Naive B cell (primary cell): ENCODE data around the gene PREX1. TPM values are rescaled to one million over a fixed set of nuclear protein-coding genes. Genes with fewer than 3 reads are reported as not detected.

Source experiments
- ATAC-seq, 2 donors: fragments of 150-1000 bp; cut with Tn5 transposase; 2 replicates each; pipeline ENCODE4 v1.10.0; 2021; ENCODE audit warnings: low read depth in 2 of 2, mild to moderate bottlenecking in 2 of 2, moderate library complexity in 2 of 2
- DNase-seq: peaks from one replicate; pipeline ENCODE4 v3.0.0; 2022
- H3K27ac Mint-ChIP-seq, 6 donors: one replicate each; pipeline ENCODE4 v1.8.0; 2020 to 2022; ENCODE audit warnings: mild to moderate bottlenecking in 6 of 6, mixed read lengths in 6 of 6, moderate library complexity in 5 of 6, inconsistent platforms in 2 of 6
- H3K27me3 Mint-ChIP-seq, 3 donors: one replicate each; pipeline ENCODE4 v1.8.0; 2021 to 2022; ENCODE audit warnings: mixed read lengths in 3 of 3, mild to moderate bottlenecking in 1 of 3
- H3K36me3 Mint-ChIP-seq, 2 donors: one replicate each; pipeline ENCODE4 v1.8.0; 2020 to 2022; ENCODE audit warnings: mixed read lengths in 2 of 2, inconsistent platforms in 1 of 2, mild to moderate bottlenecking in 1 of 2
- H3K4me1 Mint-ChIP-seq, 3 donors: one replicate each; pipeline ENCODE4 v1.8.0; 2020 to 2022; ENCODE audit warnings: mixed read lengths in 3 of 3, inconsistent platforms in 1 of 3, mild to moderate bottlenecking in 1 of 3, moderate library complexity in 1 of 3
- H3K4me3 Mint-ChIP-seq, 8 donors: one replicate each; pipeline ENCODE4 v1.8.0; 2020 to 2022; ENCODE audit warnings: mild to moderate bottlenecking in 8 of 8, mixed read lengths in 8 of 8, moderate library complexity in 8 of 8, inconsistent platforms in 2 of 8
- H3K9me3 Mint-ChIP-seq, 7 donors: one replicate each; pipeline ENCODE4 v1.8.0; 2020 to 2022; ENCODE audit warnings: mixed read lengths in 7 of 7, mild to moderate bottlenecking in 5 of 7, inconsistent platforms in 2 of 7, moderate library complexity in 1 of 7
- polyA plus RNA-seq, 6 donors: library from polyadenylated mRNA; unstranded; fragments of 300-500 nt; fragmentation: Illumina TruSeq; gene quantifications; one replicate each; pipeline ENCODE4 v1.2.3, GENCODE V29; 2021; ENCODE audit warnings: low read depth in 6 of 6

Gene PREX1
- polyA plus RNA-seq, 6 donors from 2014 or later, result 13.3 to 37.5 (median 17.1) TPM

DNA sequence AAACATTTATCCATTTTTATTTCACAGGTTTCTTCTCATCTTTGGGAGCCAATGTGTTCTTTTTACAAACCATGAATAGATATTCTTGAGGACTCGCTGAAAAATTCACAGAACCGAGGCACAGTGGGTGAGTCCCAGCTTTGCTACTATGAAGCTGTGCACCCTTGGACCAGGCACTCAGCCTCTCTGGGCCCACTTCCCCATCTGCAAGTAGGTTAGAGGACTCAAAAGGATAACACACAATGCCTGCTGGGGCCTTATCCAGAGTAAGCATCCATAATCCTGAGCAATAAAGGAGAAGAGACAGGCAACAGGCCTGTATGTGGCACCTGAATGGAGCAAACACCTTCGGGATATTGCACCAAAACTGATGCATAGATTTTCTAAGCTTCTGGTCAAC, 153.3 kb downstream of the PREX1 start:
- peaks cover 41 to 45% of the 10 kb centered on the region in 2 donors for H3K36me3 Mint-ChIP-seq
- peaks cover 0 to 8% (median 4%) of the 10 kb centered on the region in 7 donors for H3K9me3 Mint-ChIP-seq
- H3K27ac Mint-ChIP-seq, result no peak overlapping the region
- DNase-seq, result no peak
- H3K4me3 Mint-ChIP-seq, result no peak overlapping the region
- H3K4me1 Mint-ChIP-seq, result peaks cover 0 to 23% (median 4%) of the 10 kb centered on the region in 3 donors
- H3K27me3 Mint-ChIP-seq, result no peaks in the 10 kb centered on the region
- ATAC-seq, result no peak

DNA sequence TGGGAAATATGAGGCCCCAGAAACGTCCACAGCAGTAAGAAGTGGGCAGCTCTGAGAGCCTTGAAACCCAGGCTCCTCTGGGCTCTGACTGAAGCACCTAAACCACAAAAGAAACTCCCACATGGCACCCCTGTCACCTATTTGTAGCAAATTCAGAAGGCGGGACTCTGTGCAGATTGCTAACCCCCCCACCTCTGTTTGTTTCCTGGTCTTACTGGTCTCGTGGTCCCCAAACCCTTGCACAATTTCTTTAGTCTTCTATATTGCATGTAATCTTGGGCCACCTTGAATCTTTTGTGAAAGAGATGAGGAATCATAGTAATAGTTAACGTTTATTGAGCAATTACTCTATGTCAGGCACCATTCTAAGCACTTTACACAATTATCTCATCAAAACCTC, 154.3 kb downstream of the PREX1 start:
- H3K27me3 Mint-ChIP-seq, result no peaks in the 10 kb centered on the region
- no peak overlapping the region for H3K4me3 Mint-ChIP-seq
- ATAC-seq, result no peak
- peaks cover 35 to 52% of the 10 kb centered on the region in 2 donors for H3K36me3 Mint-ChIP-seq
- H3K4me1 Mint-ChIP-seq, result peaks cover 3 to 20% (median 4%) of the 10 kb centered on the region in 3 donors
- peaks cover 0 to 8% (median 4%) of the 10 kb centered on the region in 7 donors for H3K9me3 Mint-ChIP-seq
- peak overlapping the region in 3 of 6 donors; percentile 21 to 81 (median 73) for H3K27ac Mint-ChIP-seq
- DNase-seq, result no peak

DNA sequence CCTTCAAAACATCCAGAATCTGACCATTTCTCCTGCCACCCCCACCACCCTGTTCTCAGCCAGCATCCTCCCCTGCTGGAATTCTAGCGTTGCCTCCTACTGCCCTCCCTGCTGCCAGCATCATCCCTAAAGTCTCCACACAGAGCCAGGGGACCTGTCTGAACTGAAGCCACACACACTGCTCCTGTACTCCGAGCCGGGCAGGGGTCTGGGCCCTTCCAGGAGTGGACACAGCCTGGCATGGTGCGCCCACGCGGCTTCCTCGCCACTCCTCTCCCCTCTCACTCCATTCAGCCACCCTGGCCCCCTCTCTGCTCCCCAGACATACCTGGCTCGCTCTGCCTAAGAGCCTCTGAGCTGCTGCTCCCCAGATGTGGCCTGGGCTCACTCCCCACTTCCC, 155.5 kb downstream of the PREX1 start:
- Mint-ChIP-seq H3K9me3 (peaks cover 0 to 8% (median 4%) of the 10 kb centered on the region in 7 donors), H3K4me1 (peaks cover 3 to 20% (median 4%) of the 10 kb centered on the region in 3 donors), H3K27ac (peak overlapping the region in 5 of 6 donors; percentile 46 to 84 (median 65)), H3K4me3 (peak overlapping the region in 1 of 8 donors; percentile 56), H3K36me3 (peaks cover 34 to 52% of the 10 kb centered on the region in 2 donors), H3K27me3 (no peaks in the 10 kb centered on the region)
- no peak for DNase-seq
- ATAC-seq, result no peak

DNA sequence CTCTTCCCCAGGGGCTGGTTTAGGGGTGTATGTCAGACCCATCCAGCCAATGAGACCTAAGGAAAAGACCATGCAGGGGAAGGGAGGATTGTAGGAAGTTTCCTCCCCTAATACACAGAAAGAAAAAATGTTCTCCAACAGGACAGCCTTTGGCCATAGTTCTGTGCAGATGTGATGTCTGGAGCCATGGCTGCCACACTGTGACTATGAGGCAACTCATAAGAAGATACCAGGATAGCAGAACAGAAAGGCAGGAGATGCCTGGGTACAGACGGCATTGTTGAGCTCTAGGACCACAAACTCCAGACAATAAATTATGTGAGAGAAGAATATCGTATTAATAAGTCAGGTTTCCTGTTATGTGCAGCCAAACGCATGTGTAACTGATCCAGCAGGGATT, 156.7 kb downstream of the PREX1 start:
- no peak overlapping the region for H3K27ac Mint-ChIP-seq
- peaks cover 34 to 52% of the 10 kb centered on the region in 2 donors for H3K36me3 Mint-ChIP-seq
- no peak overlapping the region for H3K4me3 Mint-ChIP-seq

DNA sequence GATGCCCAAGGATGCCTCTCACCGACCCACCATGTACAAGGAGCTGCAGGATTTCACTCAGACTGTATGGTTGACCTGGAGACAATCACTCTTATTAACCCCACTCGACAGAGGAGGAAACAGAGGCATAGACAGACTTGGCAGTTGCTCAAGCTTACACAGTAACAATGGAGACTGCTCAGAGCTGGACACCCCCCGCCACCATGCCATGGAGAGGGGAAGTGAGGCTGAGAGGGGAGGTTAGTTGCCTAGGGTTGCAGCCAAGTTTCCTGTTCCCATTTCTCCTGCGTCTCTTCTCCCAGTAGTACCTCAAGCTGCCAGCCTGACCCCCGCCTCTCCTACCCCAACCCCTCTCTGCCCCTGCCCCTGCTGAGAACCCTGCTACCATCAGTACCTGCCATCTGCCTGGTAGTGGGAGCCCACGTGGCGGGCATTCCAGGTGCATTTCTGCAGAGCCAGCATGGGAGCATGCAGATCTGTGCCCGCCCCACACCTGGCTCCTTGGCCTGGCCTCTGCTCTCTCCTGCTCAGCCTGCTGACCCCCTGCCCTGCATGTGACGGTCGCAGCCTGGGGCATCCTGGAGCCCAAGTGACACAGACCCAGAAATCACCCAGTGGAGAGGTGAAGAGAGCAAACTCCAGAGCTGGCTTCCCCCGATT, 157.7 kb downstream of the PREX1 start:
- peaks cover 28 to 46% of the 10 kb centered on the region in 2 donors for H3K36me3 Mint-ChIP-seq
- DNase-seq, result no peak
- peak overlapping the region in 1 of 8 donors; percentile 20 for H3K4me3 Mint-ChIP-seq
- no peak for ATAC-seq
- H3K27ac Mint-ChIP-seq, result peak overlapping the region in 2 of 6 donors; percentile 54 to 72
- peaks cover 3 to 20% (median 4%) of the 10 kb centered on the region in 3 donors for H3K4me1 Mint-ChIP-seq
- H3K27me3 Mint-ChIP-seq, result no peaks in the 10 kb centered on the region
- peaks cover 0 to 8% (median 4%) of the 10 kb centered on the region in 7 donors for H3K9me3 Mint-ChIP-seq

More for the DNA sequence above, 156.7 kb downstream of the PREX1 start:
- no peak for DNase-seq
- H3K9me3 Mint-ChIP-seq, result peaks cover 0 to 8% (median 4%) of the 10 kb centered on the region in 7 donors
- ATAC-seq, result no peak
- peaks cover 3 to 20% (median 4%) of the 10 kb centered on the region in 3 donors for H3K4me1 Mint-ChIP-seq
- H3K27me3 Mint-ChIP-seq, result no peaks in the 10 kb centered on the region

DNA sequence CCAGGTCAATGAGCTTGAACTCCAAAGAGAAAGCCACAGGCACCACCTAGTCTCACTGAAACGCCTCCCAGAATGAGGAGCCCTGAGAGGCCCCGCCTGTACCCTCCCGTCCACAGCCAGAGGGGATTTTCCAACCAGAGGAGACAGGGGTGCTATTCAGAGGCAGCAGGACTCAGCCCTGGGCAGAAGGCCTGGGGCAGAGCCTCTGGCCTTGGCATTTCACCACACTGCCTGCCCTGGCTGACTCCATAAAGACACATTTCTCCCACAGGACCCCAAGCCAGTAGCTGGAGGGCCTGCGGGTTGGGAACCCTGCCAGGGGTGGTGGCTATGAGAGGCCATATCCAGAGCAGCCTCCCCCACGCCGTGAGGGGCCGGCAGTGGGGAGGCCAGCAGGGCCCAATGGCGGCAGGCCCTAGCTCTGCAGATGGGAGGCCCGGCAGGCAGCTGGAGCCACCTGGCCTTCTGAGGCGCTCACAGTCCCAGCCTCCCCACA, 159.3 kb downstream of the PREX1 start:
- Mint-ChIP-seq H3K9me3 (peaks cover 0 to 8% (median 4%) of the 10 kb centered on the region in 7 donors), H3K36me3 (peaks cover 24 to 46% of the 10 kb centered on the region in 2 donors), H3K4me3 (no peak overlapping the region), H3K4me1 (peaks cover 3 to 18% (median 4%) of the 10 kb centered on the region in 3 donors), H3K27ac (no peak overlapping the region), H3K27me3 (no peaks in the 10 kb centered on the region)
- DNase-seq (no peak), ATAC-seq (no peak)

DNA sequence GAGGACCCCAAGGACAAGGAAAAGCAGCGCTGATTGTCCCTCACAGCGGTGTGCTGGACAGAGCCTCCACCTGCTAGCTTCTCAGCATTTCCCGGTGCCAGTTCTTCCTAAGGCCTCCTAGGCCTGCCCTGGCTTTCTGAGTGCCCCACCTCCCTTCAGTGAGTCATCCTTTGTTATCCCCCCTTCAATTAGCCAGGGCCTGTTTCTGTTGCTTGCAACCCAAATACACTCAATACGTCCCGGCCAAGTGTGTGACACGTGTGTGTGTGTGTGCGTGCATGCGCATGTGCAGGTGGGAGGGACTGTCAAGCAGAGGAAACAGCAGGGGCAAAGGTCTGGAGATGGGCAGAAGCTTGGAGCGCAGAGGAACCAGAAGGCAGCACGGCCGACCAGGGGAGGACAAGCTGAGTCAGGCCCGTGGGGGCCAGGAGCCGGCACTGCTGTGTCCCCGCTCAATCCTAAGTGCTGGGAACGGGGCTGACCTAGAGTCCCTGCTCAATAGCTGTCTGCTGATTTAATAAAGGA, 159.8 kb downstream of the PREX1 start:
- Mint-ChIP-seq H3K36me3 (peaks cover 19 to 46% of the 10 kb centered on the region in 2 donors), H3K9me3 (peaks cover 0 to 8% (median 4%) of the 10 kb centered on the region in 7 donors), H3K4me1 (peaks cover 0 to 13% (median 3%) of the 10 kb centered on the region in 3 donors), H3K27me3 (no peaks in the 10 kb centered on the region), H3K27ac (peak overlapping the region in 1 of 6 donors; percentile 20), H3K4me3 (no peak overlapping the region)
- no peak for DNase-seq
- ATAC-seq, result no peak

DNA sequence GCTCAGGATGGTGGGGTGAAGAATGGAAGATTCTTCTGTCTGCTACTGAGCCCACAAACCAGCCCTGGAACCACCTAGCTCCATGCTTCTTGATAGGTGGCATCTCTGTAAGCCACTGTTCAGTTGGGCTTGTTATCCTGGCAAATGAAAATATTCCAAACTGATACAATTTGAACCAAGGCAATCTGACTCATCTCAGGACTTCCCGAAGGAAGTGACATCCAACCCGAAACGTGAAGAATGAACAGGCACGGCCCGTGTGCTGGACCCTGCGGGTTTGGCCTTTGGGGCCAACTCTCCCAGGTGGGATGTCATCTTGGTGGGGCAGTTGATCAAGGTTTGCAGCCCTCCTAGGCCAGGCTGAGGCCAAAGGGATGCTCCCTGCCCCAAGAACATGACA, 160.3 kb downstream of the PREX1 start:
- Mint-ChIP-seq H3K27ac (no peak overlapping the region), H3K27me3 (no peaks in the 10 kb centered on the region), H3K4me1 (peaks cover 0 to 9% (median 3%) of the 10 kb centered on the region in 3 donors), H3K9me3 (peaks cover 0 to 6% (median 3%) of the 10 kb centered on the region in 7 donors), H3K4me3 (no peak overlapping the region), H3K36me3 (peaks cover 16 to 46% of the 10 kb centered on the region in 2 donors)
- DNase-seq, result no peak
- ATAC-seq, result no peak

DNA sequence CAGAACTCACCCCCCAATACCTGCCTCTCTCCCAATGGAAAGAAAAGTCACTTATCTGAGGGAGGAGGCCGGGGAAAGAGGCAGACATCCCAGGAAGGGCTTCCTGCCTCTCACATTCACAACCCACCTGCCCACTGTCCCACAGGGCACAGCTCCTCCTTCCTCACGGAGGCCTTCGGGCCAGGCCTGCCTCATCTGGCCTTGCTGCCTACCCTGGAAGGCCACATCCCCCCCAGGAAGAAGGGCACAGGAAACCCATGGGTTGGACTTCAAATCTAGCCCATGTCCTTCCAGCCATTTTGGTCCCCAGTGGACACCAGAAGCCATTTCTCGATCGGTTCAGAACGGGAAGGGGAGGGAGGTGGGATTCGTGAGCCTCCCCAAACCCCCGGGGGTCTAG, 162.0 kb downstream of the PREX1 start:
- no peak for ATAC-seq
- Mint-ChIP-seq H3K4me3 (no peak overlapping the region), H3K27me3 (no peaks in the 10 kb centered on the region), H3K4me1 (peaks cover 0 to 4% (median 3%) of the 10 kb centered on the region in 3 donors), H3K9me3 (peaks cover 0 to 6% (median 0%) of the 10 kb centered on the region in 7 donors), H3K36me3 (peaks cover 6 to 32% of the 10 kb centered on the region in 2 donors), H3K27ac (peak overlapping the region in 1 of 6 donors; percentile 66)
- no peak for DNase-seq

DNA sequence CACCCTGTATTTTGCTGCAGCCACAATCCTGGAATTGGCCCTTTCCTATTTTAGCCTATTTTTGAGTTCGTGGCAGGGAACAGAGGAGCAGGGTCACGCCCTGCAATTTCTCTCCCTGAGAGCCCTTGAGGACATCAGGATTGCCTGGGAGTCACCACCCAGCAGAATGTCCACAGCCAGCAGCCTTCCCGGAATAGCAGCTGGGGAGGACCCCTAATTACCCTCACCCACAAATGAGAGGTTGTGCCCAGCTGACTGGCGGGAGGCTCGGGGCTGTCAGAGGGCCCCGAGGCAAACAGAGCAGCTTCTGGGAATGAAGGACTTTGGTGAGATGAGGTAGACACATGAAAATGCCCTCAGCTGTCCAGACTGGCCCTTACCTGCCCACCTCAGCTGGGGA, 165.1 kb downstream of the PREX1 start:
- peaks cover 20 to 49% of the 10 kb centered on the region in 2 donors for H3K36me3 Mint-ChIP-seq
- ATAC-seq (no peak), DNase-seq (no peak)
- H3K4me3 Mint-ChIP-seq, result no peak overlapping the region
- H3K27ac Mint-ChIP-seq, result peak overlapping the region in 3 of 6 donors; percentile 49 to 78 (median 63)
- H3K4me1 Mint-ChIP-seq, result peaks cover 8 to 11% (median 10%) of the 10 kb centered on the region in 3 donors
- peaks cover 0 to 4% (median 0%) of the 10 kb centered on the region in 7 donors for H3K9me3 Mint-ChIP-seq
- H3K27me3 Mint-ChIP-seq, result no peaks in the 10 kb centered on the region

DNA sequence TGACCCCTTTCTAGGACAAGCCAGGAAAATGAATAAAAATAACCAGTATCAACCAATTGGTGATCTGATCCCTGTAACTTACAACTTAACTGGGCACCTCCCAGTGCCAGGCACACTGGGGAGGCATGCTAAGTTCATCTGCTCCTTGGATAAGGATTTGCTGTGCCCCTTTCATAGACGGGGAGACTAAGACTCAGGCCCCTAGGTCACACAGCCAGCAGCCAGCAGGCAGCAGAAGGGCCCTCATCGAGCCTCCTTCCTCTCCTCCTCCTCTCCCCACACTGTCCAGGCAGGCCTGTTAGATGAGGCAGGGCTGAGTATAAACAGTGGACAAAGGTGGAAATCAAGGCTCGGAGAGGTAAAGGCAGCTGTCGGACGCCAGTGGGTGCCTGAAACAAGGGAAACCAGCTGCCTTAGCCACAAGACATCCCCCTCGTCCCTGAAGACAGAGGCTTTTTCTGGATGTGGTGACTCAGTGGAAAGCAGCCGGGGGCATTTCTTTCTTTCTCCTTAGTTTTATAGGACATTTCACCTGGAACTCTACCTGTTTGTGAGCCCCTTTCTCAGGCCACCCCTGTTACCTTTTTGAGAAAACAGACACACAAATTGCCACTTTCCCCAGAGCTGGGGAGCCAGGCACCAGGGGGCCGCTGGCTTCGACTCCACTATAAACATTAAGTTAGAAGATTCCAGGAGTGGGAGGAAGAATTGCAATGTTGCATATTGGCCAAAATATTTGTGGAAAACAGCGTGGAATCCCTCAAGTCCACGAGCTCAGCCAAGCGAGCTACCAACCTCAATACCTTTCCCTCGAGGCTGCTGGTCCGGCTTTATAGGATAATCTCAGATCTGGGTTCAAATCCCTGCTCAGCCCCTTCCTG, 166.0 kb downstream of the PREX1 start:
- Mint-ChIP-seq H3K27ac (peak overlapping the region in 3 of 6 donors; percentile 32 to 59 (median 44)), H3K9me3 (peaks cover 0 to 4% (median 0%) of the 10 kb centered on the region in 7 donors), H3K27me3 (no peaks in the 10 kb centered on the region), H3K4me1 (peaks cover 11 to 15% (median 13%) of the 10 kb centered on the region in 3 donors), H3K4me3 (peak overlapping the region in 2 of 8 donors; percentile 22 to 47), H3K36me3 (peaks cover 23 to 55% of the 10 kb centered on the region in 2 donors)
- no peak for ATAC-seq
- no peak for DNase-seq

DNA sequence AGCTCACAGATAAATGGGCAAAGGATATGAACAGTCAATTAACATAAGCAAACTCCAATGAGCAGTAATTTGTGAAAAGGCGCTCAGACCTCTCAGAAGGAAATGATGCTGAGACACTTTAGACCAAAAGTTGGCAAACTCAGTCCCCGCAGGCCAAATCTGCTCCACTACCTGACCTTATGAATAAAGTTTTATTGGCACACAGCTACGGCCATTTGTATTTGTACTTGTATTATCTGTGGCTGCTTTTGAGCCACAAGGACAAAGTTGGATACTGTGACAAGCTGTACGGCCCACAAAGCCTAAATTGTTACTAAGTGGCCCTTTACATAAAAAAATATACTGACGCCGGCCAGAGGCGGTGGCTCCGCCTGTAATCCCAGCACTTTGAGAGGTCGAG, 167.0 kb downstream of the PREX1 start:
- no peak for ATAC-seq
- peaks cover 27 to 65% of the 10 kb centered on the region in 2 donors for H3K36me3 Mint-ChIP-seq
- no peaks in the 10 kb centered on the region for H3K27me3 Mint-ChIP-seq
- H3K9me3 Mint-ChIP-seq, result peaks cover 0 to 4% (median 0%) of the 10 kb centered on the region in 7 donors
- no peak overlapping the region for H3K27ac Mint-ChIP-seq
- H3K4me1 Mint-ChIP-seq, result peaks cover 11 to 19% (median 15%) of the 10 kb centered on the region in 3 donors
- DNase-seq, result no peak
- no peak overlapping the region for H3K4me3 Mint-ChIP-seq

DNA sequence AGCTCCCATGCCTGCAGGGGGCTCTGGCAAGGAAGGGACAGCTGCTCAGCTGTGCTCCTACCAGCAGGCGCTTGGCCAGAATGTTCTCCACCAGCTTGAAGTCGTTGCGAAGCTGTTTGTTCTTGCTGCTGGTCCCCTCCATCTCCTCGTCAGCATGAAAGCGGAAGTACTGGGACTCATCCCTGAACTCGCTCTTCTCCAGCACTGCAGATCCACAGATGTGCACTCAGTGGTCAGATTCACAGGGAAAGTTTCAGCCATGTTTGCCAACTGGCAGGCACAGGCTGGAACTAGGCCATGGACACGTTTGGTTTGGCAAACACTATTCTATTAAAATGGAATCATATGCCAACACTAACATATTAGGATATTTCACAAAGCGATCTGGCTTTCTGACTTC, 167.9 kb downstream of the PREX1 start:
- Mint-ChIP-seq H3K27me3 (no peaks in the 10 kb centered on the region), H3K36me3 (peaks cover 27 to 68% of the 10 kb centered on the region in 2 donors), H3K9me3 (peaks cover 0 to 4% (median 0%) of the 10 kb centered on the region in 7 donors), H3K4me3 (no peak overlapping the region), H3K27ac (peak overlapping the region in 3 of 6 donors; percentile 14 to 51 (median 15)), H3K4me1 (peaks cover 11 to 19% (median 15%) of the 10 kb centered on the region in 3 donors)
- ATAC-seq (no peak), DNase-seq (no peak)
